ENCODE data around the gene KLF16.

KLF16 gene

GRCh38 chr19:1830568-1830967, 32.8 kb downstream of the KLF16 start:
- no peak overlapping the region for H3K4me2 ChIP-seq (ENCODE audit: low read depth, low read length)
- peaks cover 61% of the 10 kb centered on the region for H3K79me2 ChIP-seq (ENCODE audit: low read length)
- H3K27me3 ChIP-seq (replicated peaks; ENCODE audit: insufficient read depth, low read length) = no peaks in the 10 kb centered on the region
- H3K9me2 ChIP-seq (replicated peaks; ENCODE audit: insufficient read depth, low read length) = no peaks in the 10 kb centered on the region
- no peaks in the 10 kb centered on the region for H4K20me1 ChIP-seq (ENCODE audit: insufficient read depth, low read length)
- H3K27ac ChIP-seq (ENCODE audit: low read length) = no peak overlapping the region
- no peak overlapping the region for H3K4me3 ChIP-seq (ENCODE audit: low read length)
- DNase-seq = no peak
- H3K36me3 ChIP-seq (replicated peaks; ENCODE audit: insufficient read depth, low read length) = no peaks in the 10 kb centered on the region
- no peak overlapping the region for H3K9ac ChIP-seq (ENCODE audit: low read length)
- no peaks in the 10 kb centered on the region for H3F3A ChIP-seq (ENCODE audit: insufficient read depth, low read length)
- H2AFZ ChIP-seq (ENCODE audit: low read length) = no peak overlapping the region
- no peak for TF ChIP-seq CTCF (IDR thresholded peaks at IDR 0.05; ENCODE audit: low read length)
- no peak for TF ChIP-seq EZH2phosphoT487 (IDR thresholded peaks at IDR 0.05; ENCODE audit: low read length)
- TF ChIP-seq EZH2 (optimal IDR thresholded peaks at IDR 0.05; ENCODE audit: low read depth, low read length) = no peak
- no peaks in the 10 kb centered on the region for H3K4me1 ChIP-seq (ENCODE audit: low read length)
- H3K9me3 ChIP-seq (replicated peaks; ENCODE audit: insufficient read depth, low read length) = no peaks in the 10 kb centered on the region

GRCh38 chr19:1829958-1830357, 33.4 kb downstream of the KLF16 start:
- Histone ChIP-seq H3K36me3 (replicated peaks; ENCODE audit: insufficient read depth, low read length) (no peaks in the 10 kb centered on the region), H3K4me2 (ENCODE audit: low read depth, low read length) (no peak overlapping the region), H4K20me1 (ENCODE audit: insufficient read depth, low read length) (no peaks in the 10 kb centered on the region), H3K9me2 (replicated peaks; ENCODE audit: insufficient read depth, low read length) (no peaks in the 10 kb centered on the region), H3K27me3 (replicated peaks; ENCODE audit: insufficient read depth, low read length) (no peaks in the 10 kb centered on the region), H3K4me1 (ENCODE audit: low read length) (no peaks in the 10 kb centered on the region), H3K9me3 (replicated peaks; ENCODE audit: insufficient read depth, low read length) (no peaks in the 10 kb centered on the region), H3F3A (ENCODE audit: insufficient read depth, low read length) (no peaks in the 10 kb centered on the region), H2AFZ (ENCODE audit: low read length) (no peak overlapping the region), H3K27ac (ENCODE audit: low read length) (no peak overlapping the region), H3K79me2 (ENCODE audit: low read length) (peaks cover 54% of the 10 kb centered on the region), H3K9ac (ENCODE audit: low read length) (no peak overlapping the region), H3K4me3 (ENCODE audit: low read length) (no peak overlapping the region)
- TF ChIP-seq EZH2phosphoT487 (IDR thresholded peaks at IDR 0.05; ENCODE audit: low read length) = no peak
- TF ChIP-seq EZH2 (optimal IDR thresholded peaks at IDR 0.05; ENCODE audit: low read depth, low read length) = no peak
- TF ChIP-seq CTCF (IDR thresholded peaks at IDR 0.05; ENCODE audit: low read length) = no peak
- no peak for DNase-seq

GRCh38 chr19:1828279-1829238, 34.8 kb downstream of the KLF16 start:
- no peaks in the 10 kb centered on the region for H3K9me3 ChIP-seq (replicated peaks; ENCODE audit: insufficient read depth, low read length)
- no peaks in the 10 kb centered on the region for H3F3A ChIP-seq (ENCODE audit: insufficient read depth, low read length)
- H3K9ac ChIP-seq (ENCODE audit: low read length) = no peak overlapping the region
- H3K4me1 ChIP-seq (ENCODE audit: low read length) = no peaks in the 10 kb centered on the region
- H2AFZ ChIP-seq (ENCODE audit: low read length) = no peak overlapping the region
- H3K4me3 ChIP-seq (ENCODE audit: low read length) = no peak overlapping the region
- H4K20me1 ChIP-seq (ENCODE audit: insufficient read depth, low read length) = no peaks in the 10 kb centered on the region
- H3K27ac ChIP-seq (ENCODE audit: low read length) = no peak overlapping the region
- H3K36me3 ChIP-seq (replicated peaks; ENCODE audit: insufficient read depth, low read length) = no peaks in the 10 kb centered on the region
- no peak overlapping the region for H3K4me2 ChIP-seq (ENCODE audit: low read depth, low read length)
- H3K79me2 ChIP-seq (ENCODE audit: low read length) = peaks cover 48% of the 10 kb centered on the region
- H3K27me3 ChIP-seq (replicated peaks; ENCODE audit: insufficient read depth, low read length) = no peaks in the 10 kb centered on the region
- H3K9me2 ChIP-seq (replicated peaks; ENCODE audit: insufficient read depth, low read length) = no peaks in the 10 kb centered on the region
- TF ChIP-seq EZH2 (optimal IDR thresholded peaks at IDR 0.05; ENCODE audit: low read depth, low read length) = no peak
- no peak for TF ChIP-seq CTCF (IDR thresholded peaks at IDR 0.05; ENCODE audit: low read length)
- TF ChIP-seq EZH2phosphoT487 (IDR thresholded peaks at IDR 0.05; ENCODE audit: low read length) = no peak
- DNase-seq = no peak

Data from MM.1S (cell line).